Measurements from ENCODE around the gene TACR2. TPM values are rescaled to one million over a fixed set of nuclear protein-coding genes. Genes with fewer than 3 reads are reported as not detected.

Gene TACR2
- total RNA-seq, 1 experiment from 2014 or later, result 0.21 TPM

GRCh38 chr10:69425511-69426298 is 9.0 kb upstream of the TACR2 start:
- Histone ChIP-seq H3K27ac (ENCODE audit: low read length) (peak overlapping the region; percentile 39; the same call in 1 of the 2 replicates), H3K9me3 (ENCODE audit: control insufficient read depth, insufficient read depth, low read depth, low read length) (no peaks in the 10 kb centered on the region), H3K4me1 (ENCODE audit: control insufficient read depth, insufficient read depth, low read length) (peaks cover 25% of the 10 kb centered on the region), H3K36me3 (ENCODE audit: control insufficient read depth, insufficient read depth, low read length) (no peaks in the 10 kb centered on the region), H3K4me3 (ENCODE audit: low read depth in 2 of 2, low read length in 2 of 2) (no peak overlapping the region), H3K27me3 (ENCODE audit: control insufficient read depth, insufficient read depth, low read length) (no peaks in the 10 kb centered on the region)
- TF ChIP-seq SIN3A (IDR thresholded peaks at IDR 0.05; ENCODE audit: borderline replicate concordance, insufficient read depth, low read depth, low read length) (no peak), CTCF (IDR thresholded peaks at IDR 0.05) (no peak), POLR2AphosphoS5 (IDR thresholded peaks at IDR 0.05; ENCODE audit: low read depth, low read length) (no peak), REST (IDR thresholded peaks at IDR 0.05; ENCODE audit: insufficient read depth in 1 of 2, low read depth in 2 of 2, low read length in 1 of 2) (no peak), TCF7L2 (IDR thresholded peaks at IDR 0.05; ENCODE audit: low read depth, low read length) (no peak)
- in situ Hi-C loops (cut with HindIII; ENCODE audit: low pct_unique_long_range_greater_than_20kb, low sequenced_read_pairs) (no loop called here), intact Hi-C loops (cut with micrococcal nuclease; ENCODE audit: unreplicated experiment) (loop anchor here (5.0 kb wide), 1 partner anchor 72 kb away; no protein-coding TSS in a partner anchor)
- ChIA-PET POLR2A (no interaction called here), CTCF (interaction anchor here (0.6 kb wide), 1 partner anchor 173 kb away, joined by 6 read pairs; no protein-coding TSS in a partner anchor)
- DNase-seq (ENCODE audit: low read depth, low spot score) (no peak), ATAC-seq (no peak)
- no TSS peak for BruUV-seq (replicated peaks)

- H3K4me3 ChIP-seq (ENCODE audit: low read depth in 2 of 2, low read length in 2 of 2), result no peak overlapping the region
- in situ Hi-C loops (cut with HindIII; ENCODE audit: low pct_unique_long_range_greater_than_20kb, low sequenced_read_pairs), result no loop called here
- ChIA-PET POLR2A (no interaction called here), CTCF (interaction anchor here (0.6 to 1.1 kb wide), 2 partner anchors 90 to 172 kb away, joined by 4 to 6 read pairs; no protein-coding TSS in a partner anchor)
- intact Hi-C loops (cut with micrococcal nuclease; ENCODE audit: unreplicated experiment), result loop anchor here (5.0 kb wide), 1 partner anchor 72 kb away; no protein-coding TSS in a partner anchor
- no TSS peak for BruUV-seq (replicated peaks)
- H3K9me3 ChIP-seq (ENCODE audit: control insufficient read depth, insufficient read depth, low read depth, low read length), result no peaks in the 10 kb centered on the region
- DNase-seq (ENCODE audit: low read depth, low spot score) (no peak), ATAC-seq (no peak)
- H3K4me1 ChIP-seq (ENCODE audit: control insufficient read depth, insufficient read depth, low read length), result peaks cover 25% of the 10 kb centered on the region
- H3K27ac ChIP-seq (ENCODE audit: low read length), result peak overlapping the region; percentile 39; the same call in 1 of the 2 replicates
- TF ChIP-seq TCF7L2 (IDR thresholded peaks at IDR 0.05; ENCODE audit: low read depth, low read length) (no peak), SIN3A (IDR thresholded peaks at IDR 0.05; ENCODE audit: borderline replicate concordance, insufficient read depth, low read depth, low read length) (no peak), CTCF (IDR thresholded peaks at IDR 0.05) (no peak), POLR2AphosphoS5 (IDR thresholded peaks at IDR 0.05; ENCODE audit: low read depth, low read length) (no peak), REST (IDR thresholded peaks at IDR 0.05; ENCODE audit: insufficient read depth in 1 of 2, low read depth in 2 of 2, low read length in 1 of 2) (no peak)
- H3K36me3 ChIP-seq (ENCODE audit: control insufficient read depth, insufficient read depth, low read length), result no peaks in the 10 kb centered on the region
- H3K27me3 ChIP-seq (ENCODE audit: control insufficient read depth, insufficient read depth, low read length), result no peaks in the 10 kb centered on the region
Measured at GRCh38 chr10:69425041-69425440, 8.3 kb upstream of the TACR2 start.

Data from Panc1 (cell line).